Measurements from ENCODE around the gene TEX29. TPM values are rescaled to one million over a fixed set of nuclear protein-coding genes. Genes with fewer than 3 reads are reported as not detected.

TEX29 gene
- total RNA-seq, 1 experiment from 2014 or later: 0.68 TPM

DNA sequence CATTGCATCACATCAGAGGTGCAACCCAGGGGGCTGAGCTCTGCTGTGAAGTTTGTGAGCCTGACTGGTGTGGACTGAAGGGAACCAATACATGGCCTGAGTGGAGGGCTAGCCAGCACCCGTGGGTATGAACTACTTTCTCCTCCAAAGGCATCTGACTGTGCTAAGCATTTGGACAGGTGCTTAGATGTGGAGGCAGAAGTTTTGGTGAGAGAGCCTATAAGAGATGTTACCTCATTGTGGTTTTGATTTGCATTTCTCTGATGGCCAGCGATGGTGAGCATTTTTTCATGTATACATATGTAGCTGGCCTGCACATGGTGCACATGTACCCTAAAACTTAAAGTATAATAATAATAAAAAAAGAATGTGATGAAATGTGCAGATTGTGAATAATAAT lies 46.9 kb downstream of the TEX29 start:
- Mint-ChIP-seq H3K27me3 (ENCODE audit: low read depth) (0 out of 2 replicates have a peak, but pooled peaks cover 2% of the 10 kb centered on the region), H3K4me3 (no peak overlapping the region), H3K36me3 (no peaks in the 10 kb centered on the region), H3K27ac (no peak overlapping the region), H3K9me3 (0 out of 2 replicates have a peak, but pooled peaks cover 4% of the 10 kb centered on the region), H3K4me1 (no peaks in the 10 kb centered on the region)
- POLR2A ChIA-PET: no interaction called here
- TF ChIP-seq JUN (CRISPR knock-in tag; IDR thresholded peaks at IDR 0.05): no peak
- TF ChIP-seq, protein P1, sequence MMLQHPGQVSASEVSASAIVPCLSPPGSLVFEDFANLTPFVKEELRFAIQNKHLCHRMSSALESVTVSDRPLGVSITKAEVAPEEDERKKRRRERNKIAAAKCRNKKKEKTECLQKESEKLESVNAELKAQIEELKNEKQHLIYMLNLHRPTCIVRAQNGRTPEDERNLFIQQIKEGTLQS (CRISPR knock-in tag; conservative IDR thresholded peaks at IDR 0.05): no peak
- TF ChIP-seq, protein P2, sequence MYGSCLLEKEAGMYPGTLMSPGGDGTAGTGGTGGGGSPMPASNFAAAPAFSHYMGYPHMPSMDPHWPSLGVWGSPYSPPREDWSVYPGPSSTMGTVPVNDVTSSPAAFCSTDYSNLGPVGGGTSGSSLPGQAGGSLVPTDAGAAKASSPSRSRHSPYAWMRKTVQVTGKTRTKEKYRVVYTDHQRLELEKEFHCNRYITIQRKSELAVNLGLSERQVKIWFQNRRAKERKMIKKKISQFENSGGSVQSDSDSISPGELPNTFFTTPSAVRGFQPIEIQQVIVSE (CRISPR knock-in tag; IDR thresholded peaks at IDR 0.05; ENCODE audit: borderline replicate concordance): no peak
- TF ChIP-seq, protein P3, sequence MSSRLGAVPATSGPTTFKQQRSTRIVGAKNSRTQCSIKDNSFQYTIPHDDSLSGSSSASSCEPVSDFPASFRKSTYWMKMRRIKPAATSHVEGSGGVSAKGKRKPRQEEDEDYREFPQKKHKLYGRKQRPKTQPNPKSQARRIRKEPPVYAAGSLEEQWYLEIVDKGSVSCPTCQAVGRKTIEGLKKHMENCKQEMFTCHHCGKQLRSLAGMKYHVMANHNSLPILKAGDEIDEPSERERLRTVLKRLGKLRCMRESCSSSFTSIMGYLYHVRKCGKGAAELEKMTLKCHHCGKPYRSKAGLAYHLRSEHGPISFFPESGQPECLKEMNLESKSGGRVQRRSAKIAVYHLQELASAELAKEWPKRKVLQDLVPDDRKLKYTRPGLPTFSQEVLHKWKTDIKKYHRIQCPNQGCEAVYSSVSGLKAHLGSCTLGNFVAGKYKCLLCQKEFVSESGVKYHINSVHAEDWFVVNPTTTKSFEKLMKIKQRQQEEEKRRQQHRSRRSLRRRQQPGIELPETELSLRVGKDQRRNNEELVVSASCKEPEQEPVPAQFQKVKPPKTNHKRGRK (CRISPR knock-in tag; IDR thresholded peaks at IDR 0.05; ENCODE audit: borderline replicate concordance): no peak
- TF ChIP-seq, protein P4, sequence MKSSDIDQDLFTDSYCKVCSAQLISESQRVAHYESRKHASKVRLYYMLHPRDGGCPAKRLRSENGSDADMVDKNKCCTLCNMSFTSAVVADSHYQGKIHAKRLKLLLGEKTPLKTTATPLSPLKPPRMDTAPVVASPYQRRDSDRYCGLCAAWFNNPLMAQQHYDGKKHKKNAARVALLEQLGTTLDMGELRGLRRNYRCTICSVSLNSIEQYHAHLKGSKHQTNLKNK (CRISPR knock-in tag; IDR thresholded peaks at IDR 0.05): no peak
- TF ChIP-seq, protein P5, sequence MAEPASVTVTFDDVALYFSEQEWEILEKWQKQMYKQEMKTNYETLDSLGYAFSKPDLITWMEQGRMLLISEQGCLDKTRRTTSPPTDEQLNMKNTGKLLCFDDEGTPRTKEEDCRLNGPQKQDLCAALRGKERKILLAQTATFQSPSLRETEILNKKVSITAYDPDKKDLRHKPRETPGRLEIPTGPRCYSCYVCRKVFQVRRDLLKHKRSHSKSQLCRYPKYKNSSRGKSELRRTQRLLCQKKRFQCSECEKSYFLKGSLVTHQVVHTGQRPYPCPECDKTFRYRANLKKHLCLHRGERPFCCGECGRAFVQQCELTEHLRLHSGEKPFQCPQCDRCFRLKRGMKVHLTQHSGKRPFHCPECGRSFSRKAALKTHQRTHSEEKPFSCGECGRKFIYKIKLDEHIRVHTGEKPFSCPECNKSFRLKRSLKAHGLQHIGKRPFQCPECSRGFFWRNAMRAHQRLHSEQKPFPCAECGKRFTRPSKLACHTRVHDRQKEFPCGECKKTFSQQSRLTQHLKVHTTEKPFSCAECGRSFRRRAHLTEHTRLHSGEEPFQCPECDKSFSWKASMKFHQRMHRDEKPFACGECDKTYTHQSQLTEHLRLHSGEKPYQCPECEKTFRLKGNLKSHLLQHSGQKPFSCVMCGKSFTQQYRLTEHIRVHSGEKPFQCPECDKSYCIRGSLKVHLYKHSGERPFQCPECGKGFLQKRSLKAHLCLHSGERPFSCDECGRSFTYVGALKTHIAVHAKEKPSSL (CRISPR knock-in tag; conservative IDR thresholded peaks at IDR 0.05): no peak
- no peak for TF ChIP-seq IRF2 (CRISPR knock-in tag; IDR thresholded peaks at IDR 0.05; ENCODE audit: borderline replicate concordance, low read depth)
- TF ChIP-seq ZNF423 (CRISPR knock-in tag; IDR thresholded peaks at IDR 0.05): no peak
- no peak for TF ChIP-seq NR3C1 (CRISPR knock-in tag; conservative IDR thresholded peaks at IDR 0.05; ENCODE audit: low read depth)
- TF ChIP-seq ZBTB21 (CRISPR knock-in tag; IDR thresholded peaks at IDR 0.05; ENCODE audit: borderline replicate concordance): no peak
- TF ChIP-seq TEAD4 (CRISPR knock-in tag; IDR thresholded peaks at IDR 0.05): no peak
- TF ChIP-seq NR1H2 (CRISPR knock-in tag; IDR thresholded peaks at IDR 0.05): no peak
- no peak for TF ChIP-seq TP53 (CRISPR knock-in tag; IDR thresholded peaks at IDR 0.05)
- DNase-seq (ENCODE audit: low spot score) (no peak), ATAC-seq (no peak)
- CTCF ChIA-PET: no interaction called here

DNA sequence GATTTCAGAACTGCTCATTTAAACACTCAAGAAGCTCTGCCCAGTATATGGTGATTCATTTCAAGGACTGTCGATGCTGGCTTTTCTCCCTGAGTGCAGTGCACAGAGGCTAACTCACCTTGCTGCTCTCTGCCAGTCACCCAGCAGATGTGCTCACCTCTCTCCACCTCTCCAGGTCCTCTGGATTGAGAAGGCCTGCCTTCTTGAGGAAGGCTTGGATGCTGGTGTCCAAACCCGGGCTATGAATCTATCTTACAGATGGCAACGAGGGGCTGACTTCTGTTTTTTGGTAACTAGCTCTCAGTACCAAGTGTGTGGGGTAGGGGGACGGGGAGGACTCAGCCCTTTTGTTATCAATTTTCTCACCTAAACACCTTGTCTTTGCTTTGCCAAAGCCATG lies 47.6 kb downstream of the TEX29 start:
- Mint-ChIP-seq H3K4me1 (peaks cover 6% of the 10 kb centered on the region), H3K36me3 (no peaks in the 10 kb centered on the region), H3K9me3 (0 out of 2 replicates have a peak, but pooled peaks cover 4% of the 10 kb centered on the region), H3K27me3 (ENCODE audit: low read depth) (0 out of 2 replicates have a peak, but pooled peaks cover 2% of the 10 kb centered on the region), H3K4me3 (no peak overlapping the region), H3K27ac (no peak overlapping the region)
- DNase-seq (ENCODE audit: low spot score) (no peak), ATAC-seq (no peak)
- ChIA-PET CTCF (no interaction called here), POLR2A (no interaction called here)
- TF ChIP-seq, protein P6, sequence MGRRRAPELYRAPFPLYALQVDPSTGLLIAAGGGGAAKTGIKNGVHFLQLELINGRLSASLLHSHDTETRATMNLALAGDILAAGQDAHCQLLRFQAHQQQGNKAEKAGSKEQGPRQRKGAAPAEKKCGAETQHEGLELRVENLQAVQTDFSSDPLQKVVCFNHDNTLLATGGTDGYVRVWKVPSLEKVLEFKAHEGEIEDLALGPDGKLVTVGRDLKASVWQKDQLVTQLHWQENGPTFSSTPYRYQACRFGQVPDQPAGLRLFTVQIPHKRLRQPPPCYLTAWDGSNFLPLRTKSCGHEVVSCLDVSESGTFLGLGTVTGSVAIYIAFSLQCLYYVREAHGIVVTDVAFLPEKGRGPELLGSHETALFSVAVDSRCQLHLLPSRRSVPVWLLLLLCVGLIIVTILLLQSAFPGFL (CRISPR knock-in tag; IDR thresholded peaks at IDR 0.05; ENCODE audit: borderline replicate concordance): no peak
- TF ChIP-seq, protein P2 (CRISPR knock-in tag; IDR thresholded peaks at IDR 0.05; ENCODE audit: borderline replicate concordance): no peak
- TF ChIP-seq RELA (CRISPR knock-in tag; IDR thresholded peaks at IDR 0.05; ENCODE audit: borderline replicate concordance): no peak
- TF ChIP-seq, protein P7, sequence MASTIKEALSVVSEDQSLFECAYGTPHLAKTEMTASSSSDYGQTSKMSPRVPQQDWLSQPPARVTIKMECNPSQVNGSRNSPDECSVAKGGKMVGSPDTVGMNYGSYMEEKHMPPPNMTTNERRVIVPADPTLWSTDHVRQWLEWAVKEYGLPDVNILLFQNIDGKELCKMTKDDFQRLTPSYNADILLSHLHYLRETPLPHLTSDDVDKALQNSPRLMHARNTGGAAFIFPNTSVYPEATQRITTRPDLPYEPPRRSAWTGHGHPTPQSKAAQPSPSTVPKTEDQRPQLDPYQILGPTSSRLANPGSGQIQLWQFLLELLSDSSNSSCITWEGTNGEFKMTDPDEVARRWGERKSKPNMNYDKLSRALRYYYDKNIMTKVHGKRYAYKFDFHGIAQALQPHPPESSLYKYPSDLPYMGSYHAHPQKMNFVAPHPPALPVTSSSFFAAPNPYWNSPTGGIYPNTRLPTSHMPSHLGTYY (CRISPR knock-in tag; IDR thresholded peaks at IDR 0.05): no peak
- TF ChIP-seq TP53 (CRISPR knock-in tag; IDR thresholded peaks at IDR 0.05): no peak
- TF ChIP-seq TEAD4 (CRISPR knock-in tag; IDR thresholded peaks at IDR 0.05): no peak
- TF ChIP-seq FOXK1 (CRISPR knock-in tag; IDR thresholded peaks at IDR 0.05): no peak
- TF ChIP-seq HMGA2 (CRISPR knock-in tag; IDR thresholded peaks at IDR 0.05): no peak
- no peak for TF ChIP-seq ZNF396 (CRISPR knock-in tag; IDR thresholded peaks at IDR 0.05; ENCODE audit: borderline replicate concordance)
- TF ChIP-seq, protein P8, sequence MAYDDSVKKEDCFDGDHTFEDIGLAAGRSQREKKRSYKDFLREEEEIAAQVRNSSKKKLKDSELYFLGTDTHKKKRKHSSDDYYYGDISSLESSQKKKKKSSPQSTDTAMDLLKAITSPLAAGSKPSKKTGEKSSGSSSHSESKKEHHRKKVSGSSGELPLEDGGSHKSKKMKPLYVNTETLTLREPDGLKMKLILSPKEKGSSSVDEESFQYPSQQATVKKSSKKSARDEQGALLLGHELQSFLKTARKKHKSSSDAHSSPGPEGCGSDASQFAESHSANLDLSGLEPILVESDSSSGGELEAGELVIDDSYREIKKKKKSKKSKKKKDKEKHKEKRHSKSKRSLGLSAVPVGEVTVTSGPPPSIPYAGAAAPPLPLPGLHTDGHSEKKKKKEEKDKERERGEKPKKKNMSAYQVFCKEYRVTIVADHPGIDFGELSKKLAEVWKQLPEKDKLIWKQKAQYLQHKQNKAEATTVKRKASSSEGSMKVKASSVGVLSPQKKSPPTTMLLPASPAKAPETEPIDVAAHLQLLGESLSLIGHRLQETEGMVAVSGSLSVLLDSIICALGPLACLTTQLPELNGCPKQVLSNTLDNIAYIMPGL (CRISPR knock-in tag; IDR thresholded peaks at IDR 0.05): no peak
- no peak for TF ChIP-seq GRHL2 (CRISPR knock-in tag; IDR thresholded peaks at IDR 0.05; ENCODE audit: insufficient replicate concordance, severe bottlenecking)
- no peak for TF ChIP-seq OVOL2 (CRISPR knock-in tag; IDR thresholded peaks at IDR 0.05; ENCODE audit: borderline replicate concordance)
- no peak for TF ChIP-seq MYBL2 (CRISPR knock-in tag; IDR thresholded peaks at IDR 0.05)
- no peak for TF ChIP-seq NFE2L1 (CRISPR knock-in tag; IDR thresholded peaks at IDR 0.05)
